ENCODE data around the gene WDPCP. TPM values are rescaled to one million over a fixed set of nuclear protein-coding genes. Genes with fewer than 3 reads are reported as not detected.

The WDPCP gene
- total and polyA plus RNA-seq, 2 of the 4 experiments (the other 2 are of a cell fraction): 2.2 to 10.2 TPM

DNA sequence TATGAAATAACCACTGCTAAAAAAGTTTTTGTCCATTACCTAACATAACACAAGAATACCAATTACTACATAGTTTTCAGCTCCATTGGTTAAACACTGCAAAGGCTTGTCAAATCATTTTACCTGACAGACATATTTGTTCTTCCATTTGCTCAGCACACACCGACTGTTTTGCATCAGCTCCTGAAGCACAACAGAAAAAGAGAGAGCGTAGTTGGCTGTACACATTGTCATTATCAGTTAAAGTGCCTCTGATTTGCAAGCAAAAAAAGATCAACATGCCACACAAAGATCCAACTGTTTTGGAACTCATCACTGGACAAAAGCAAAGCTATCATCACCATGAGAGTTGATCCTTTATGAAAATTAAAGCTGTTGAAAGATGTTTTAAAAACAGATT lies 103.8 kb downstream of the WDPCP start:
- no TSS peak for BruUV-seq (replicated peaks)
- H4K8ac ChIP-seq (ENCODE audit: low read depth in 2 of 2, low read length in 2 of 2): no peak overlapping the region
- no peak for ATAC-seq (ENCODE audit: low read depth)
- H2AK9ac ChIP-seq (replicated peaks; ENCODE audit: low read depth, low read length, poor library complexity): no peak overlapping the region
- H2BK15ac ChIP-seq (ENCODE audit: low read depth, low read length): no peak overlapping the region
- H3K56ac ChIP-seq (ENCODE audit: extremely low read depth, insufficient read depth, low read length): no peak overlapping the region
- H3K4me1 ChIP-seq (ENCODE audit: control insufficient read depth, insufficient read depth, low read length): no peaks in the 10 kb centered on the region
- no peaks in the 10 kb centered on the region for H4K20me1 ChIP-seq (ENCODE audit: insufficient read depth, low read length)
- H3K9me1 ChIP-seq (ENCODE audit: insufficient read depth, low read length): no peaks in the 10 kb centered on the region
- H3K79me1 ChIP-seq (ENCODE audit: low read depth in 1 of 2, low read length in 2 of 2): no peaks in the 10 kb centered on the region
- CTCF ChIA-PET: interaction anchor here (0.5 kb wide), 1 partner anchor 564 kb away, joined by 3 read pairs; no protein-coding TSS in a partner anchor
- no peak overlapping the region for H3K9ac ChIP-seq (ENCODE audit: low read depth, low read length)
- H2AK5ac ChIP-seq (ENCODE audit: low read depth, low read length): no peak overlapping the region
- no peak overlapping the region for H2AFZ ChIP-seq (replicated peaks; ENCODE audit: low read length, poor library complexity)
- H2BK20ac ChIP-seq (ENCODE audit: low read depth, low read length): no peak overlapping the region
- H3K27ac ChIP-seq (ENCODE audit: insufficient read depth, low read length): no peak overlapping the region
- in situ Hi-C loops (cut with MboI; ENCODE audit: low sequenced_read_pairs): loop anchor here (25.0 kb wide), 2 partner anchors 697 to 1022 kb away; no protein-coding TSS in a partner anchor
- H3K4me2 ChIP-seq (ENCODE audit: low read depth, low read length): no peak overlapping the region
- WGBS, 2 experiments (ENCODE audit: extremely low coverage in 2 of 2, insufficient read length in 1 of 2): no CpG with 5 or more reads among the region's 2 CpGs
- POLR2A ChIA-PET (ENCODE audit: unreplicated experiment): no interaction called here
- no peak overlapping the region for H3K14ac ChIP-seq (replicated peaks; ENCODE audit: low read depth, low read length)
- no peak for TF ChIP-seq FOS (IDR thresholded peaks at IDR 0.05; ENCODE audit: low read depth, low read length)
- no peak for TF ChIP-seq MXI1 (IDR thresholded peaks at IDR 0.05; ENCODE audit: borderline replicate concordance, low read depth, low read length)
- TF ChIP-seq RCOR1 (IDR thresholded peaks at IDR 0.05; ENCODE audit: insufficient replicate concordance, low read length): no peak
- TF ChIP-seq NFE2L2 (IDR thresholded peaks at IDR 0.05; ENCODE audit: low read depth, low read length): no peak
- no peak for TF ChIP-seq SMC3 (IDR thresholded peaks at IDR 0.05; ENCODE audit: low read depth, low read length)
- no peak for TF ChIP-seq MAFK (IDR thresholded peaks at IDR 0.05; ENCODE audit: low read depth, low read length)
- no peak for TF ChIP-seq CEBPB (IDR thresholded peaks at IDR 0.05; ENCODE audit: low read depth, low read length)
- TF ChIP-seq, protein P1, sequence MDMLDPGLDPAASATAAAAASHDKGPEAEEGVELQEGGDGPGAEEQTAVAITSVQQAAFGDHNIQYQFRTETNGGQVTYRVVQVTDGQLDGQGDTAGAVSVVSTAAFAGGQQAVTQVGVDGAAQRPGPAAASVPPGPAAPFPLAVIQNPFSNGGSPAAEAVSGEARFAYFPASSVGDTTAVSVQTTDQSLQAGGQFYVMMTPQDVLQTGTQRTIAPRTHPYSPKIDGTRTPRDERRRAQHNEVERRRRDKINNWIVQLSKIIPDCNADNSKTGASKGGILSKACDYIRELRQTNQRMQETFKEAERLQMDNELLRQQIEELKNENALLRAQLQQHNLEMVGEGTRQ (IDR thresholded peaks at IDR 0.05; ENCODE audit: low read depth, low read length): no peak
- intact Hi-C loops (cut with micrococcal nuclease): loop anchor here (10.0 kb wide), 1 partner anchor 300 kb away; no protein-coding TSS in a partner anchor
- H2BK5ac ChIP-seq (ENCODE audit: low read depth, low read length, poor library complexity, severe bottlenecking): no peak overlapping the region
- dilution Hi-C loops (cut with HindIII; ENCODE audit: low sequenced_read_pairs, unreplicated experiment): no loop called here
- H4K91ac ChIP-seq (ENCODE audit: insufficient read depth, low read depth, low read length): no peak overlapping the region
- DNase-seq: no peak
- H3K4me3 ChIP-seq (ENCODE audit: insufficient read depth, low read depth, low read length): no peak overlapping the region
- H3K36me3 ChIP-seq (ENCODE audit: control insufficient read depth, insufficient read depth, low read length): no peaks in the 10 kb centered on the region
- no peak overlapping the region for H3K4ac ChIP-seq (ENCODE audit: low read depth, low read length)
- H2BK120ac ChIP-seq (ENCODE audit: low read depth, low read length): no peak overlapping the region
- H3K27me3 ChIP-seq (ENCODE audit: control insufficient read depth, insufficient read depth, low read length): no peaks in the 10 kb centered on the region
- H3K9me3 ChIP-seq (ENCODE audit: control insufficient read depth, insufficient read depth, low read length): no peaks in the 10 kb centered on the region
- no peak overlapping the region for H3K18ac ChIP-seq (ENCODE audit: low read depth, low read length)
- H3K23ac ChIP-seq (ENCODE audit: low read depth, low read length): no peak overlapping the region
- H4K5ac ChIP-seq (ENCODE audit: low read depth, low read length): no peak overlapping the region

All from IMR-90 (cell line).